HepG2 (cell line): Measurements from ENCODE around the gene QRICH2. TPM values are rescaled to one million over a fixed set of nuclear protein-coding genes. Genes with fewer than 3 reads are reported as not detected.
A peak's percentile ranks its signal among the peaks of the same experiment; 100 is the strongest.

Experiments used
- E2F5 ChIP-seq: sonication (generic); formaldehyde crosslinking; conservative IDR thresholded peaks from 2 replicates; pipeline ENCODE4 v1.4.0; 2020; ENCODE audit warnings: missing genetic modification reagents
- FLYWCH1 ChIP-seq: sonication (generic); formaldehyde crosslinking; IDR thresholded peaks from 2 replicates; pipeline ENCODE4 v1.8.1; 2023; ENCODE audit warnings: mild to moderate bottlenecking, missing genetic modification reagents
- FOXK1 ChIP-seq: sonication (generic); formaldehyde crosslinking; IDR thresholded peaks from 2 replicates; pipeline ENCODE4 v1.4.0; 2020; ENCODE audit warnings: low read depth, missing genetic modification reagents, borderline replicate concordance
- GATAD1 ChIP-seq: IDR thresholded peaks from 2 replicates; pipeline ENCODE4 v1.6.1; 2016; ENCODE audit warnings: missing genetic modification reagents, missing compliant biosample characterization
- KLF12 ChIP-seq: sonication (generic); formaldehyde crosslinking; IDR thresholded peaks from 2 replicates; pipeline ENCODE4 v1.4.0; 2020; ENCODE audit warnings: missing genetic modification reagents, borderline replicate concordance
- MAFK ChIP-seq, 2 experiments: IDR thresholded peaks in 1 of 2; conservative IDR thresholded peaks in 1 of 2; 2 replicates each; pipeline ENCODE4 v1.6.1; 2011; ENCODE audit warnings: improper control_type of control experiment in 2 of 2, low read length in 2 of 2
- MBD4 ChIP-seq: IDR thresholded peaks from 2 replicates; pipeline ENCODE4 v1.6.1; 2012; ENCODE audit warnings: low read length, inconsistent platforms, borderline replicate concordance
- POGZ ChIP-seq: sonication (generic); formaldehyde crosslinking; IDR thresholded peaks from 2 replicates; pipeline ENCODE4 v1.4.0; 2020; ENCODE audit warnings: mild to moderate bottlenecking, missing genetic modification reagents
- SMC3 ChIP-seq: IDR thresholded peaks from 2 replicates; pipeline ENCODE4 v1.6.1; 2011; ENCODE audit warnings: low read length, improper control_type of control experiment
- TCF7L2 ChIP-seq: IDR thresholded peaks from 2 replicates; pipeline ENCODE4 v1.6.1; 2011; ENCODE audit warnings: mild to moderate bottlenecking, low read depth, low read length, moderate library complexity
- ZNF34 ChIP-seq: sonication (generic); formaldehyde crosslinking; IDR thresholded peaks from 2 replicates; pipeline ENCODE4 v1.4.0; 2020; ENCODE audit warnings: mild to moderate bottlenecking, missing genetic modification reagents, borderline replicate concordance
- ZNF44 ChIP-seq: sonication (generic); formaldehyde crosslinking; IDR thresholded peaks from 2 replicates; pipeline ENCODE4 v1.5.1; 2020; ENCODE audit warnings: mild to moderate bottlenecking, missing genetic modification reagents
- ZNF441 ChIP-seq: sonication (generic); formaldehyde crosslinking; IDR thresholded peaks from 2 replicates; pipeline ENCODE4 v1.7.0; 2021; ENCODE audit warnings: missing genetic modification reagents, borderline replicate concordance
- ZNF451 ChIP-seq: sonication (generic); formaldehyde crosslinking; IDR thresholded peaks from 2 replicates; pipeline ENCODE4 v1.5.0; 2020; ENCODE audit warnings: mild to moderate bottlenecking, missing genetic modification reagents
- ZNF670 ChIP-seq: sonication (generic); formaldehyde crosslinking; IDR thresholded peaks from 2 replicates; pipeline ENCODE4 v1.8.0; 2022; ENCODE audit warnings: mild to moderate bottlenecking, missing genetic modification reagents, borderline replicate concordance
- ZNF782 ChIP-seq: sonication (generic); formaldehyde crosslinking; IDR thresholded peaks from 2 replicates; pipeline ENCODE4 v1.4.0; 2020; ENCODE audit warnings: missing genetic modification reagents, mild to moderate bottlenecking, borderline replicate concordance
- ZNF790 ChIP-seq: sonication (generic); formaldehyde crosslinking; IDR thresholded peaks from 2 replicates; pipeline ENCODE4 v1.8.0; 2022; ENCODE audit warnings: missing genetic modification reagents, mild to moderate bottlenecking, borderline replicate concordance
- ZSCAN25 ChIP-seq: sonication (generic); formaldehyde crosslinking; IDR thresholded peaks from 2 replicates; pipeline ENCODE4 v1.8.0; 2022; ENCODE audit warnings: mild to moderate bottlenecking, missing genetic modification reagents
- polyA plus RNA-seq, 8 experiments: library from polyadenylated mRNA; depleted of rRNA in 3 of 8; stranded (reverse) in 7 of 8; unstranded in 1 of 8; fragments of >200 nt; fragmentation: Illumina TruSeq in 4 of 8; extraction: Trizol in 4 of 8; gene quantifications; 2 replicates each; pipeline versions ENCODE4 v1.2.1 to v1.2.3, GENCODE V29; 2011 to 2016; ENCODE audit warnings: low read depth in 4 of 8, missing spikeins in 1 of 8, mixed read lengths in 1 of 8; ENCODE audit not compliant: insufficient read depth in 1 of 8
- total RNA-seq, 5 experiments: library from RNA; depleted of rRNA; stranded (reverse); fragments of >200 nt; fragmentation: Illumina TruSeq; extraction: Trizol; gene quantifications; 2 replicates each; pipeline ENCODE4 v1.2.3, GENCODE V29; 2016; ENCODE audit warnings: low read depth in 1 of 5
- TF ChIP-seq, protein P1 (sequence below): sonication (generic); formaldehyde crosslinking; conservative IDR thresholded peaks from 2 replicates; pipeline ENCODE4 v1.4.0; 2020; ENCODE audit warnings: mild to moderate bottlenecking, missing genetic modification reagents, moderate library complexity
- TF ChIP-seq, protein P2 (sequence below): sonication (generic); formaldehyde crosslinking; IDR thresholded peaks from 2 replicates; pipeline ENCODE4 v1.5.0; 2020; ENCODE audit warnings: mild to moderate bottlenecking, missing genetic modification reagents
- TF ChIP-seq, protein P3 (sequence below): sonication (generic); formaldehyde crosslinking; IDR thresholded peaks from 2 replicates; pipeline ENCODE4 v1.4.0; 2020; ENCODE audit warnings: missing genetic modification reagents, mild to moderate bottlenecking, borderline replicate concordance

The QRICH2 gene
- total and polyA plus RNA-seq, 2 of the 13 experiments (the other 11 are each of a cell fraction or from before 2014, with no cell fraction given): 3.7 to 5.7 TPM

DNA sequence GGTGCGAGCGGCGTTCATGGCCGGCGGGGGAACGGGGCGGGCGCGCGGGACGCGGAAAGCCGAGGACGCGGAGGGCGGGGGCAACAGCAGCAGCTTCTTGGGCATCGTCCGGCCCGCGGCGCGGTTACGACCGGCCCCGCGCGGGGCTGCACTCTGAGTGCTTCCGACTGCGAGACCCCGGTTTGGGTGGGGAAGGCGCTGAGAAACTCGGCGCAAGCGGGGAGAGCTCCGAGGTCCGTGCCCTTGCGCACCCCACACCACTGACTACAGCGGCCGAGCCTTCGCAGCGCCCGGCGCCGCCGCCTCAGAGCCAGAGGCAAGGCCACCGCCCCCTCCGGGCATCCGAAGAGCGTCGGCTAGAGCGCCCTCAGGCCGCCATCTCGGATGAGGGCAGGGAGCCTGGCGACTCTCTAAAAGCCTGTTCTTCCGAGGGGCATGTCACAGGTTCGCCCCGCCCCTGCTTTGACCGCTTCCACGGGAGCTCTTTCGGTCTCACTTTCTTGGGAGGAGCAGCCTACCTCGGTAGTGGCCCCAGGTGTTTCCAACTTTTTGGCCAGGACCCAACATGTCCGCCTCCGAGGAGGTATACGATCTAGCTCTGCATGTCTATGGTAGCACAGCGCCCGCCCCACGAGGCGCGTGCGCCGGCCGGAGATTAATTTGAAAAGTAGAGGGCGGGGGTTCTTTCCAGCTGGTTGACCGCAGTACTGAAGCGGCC lies 45.7 kb upstream of the QRICH2 start, which contains the start of gene PRPSAP1 (continued):
- TF ChIP-seq, protein P1, sequence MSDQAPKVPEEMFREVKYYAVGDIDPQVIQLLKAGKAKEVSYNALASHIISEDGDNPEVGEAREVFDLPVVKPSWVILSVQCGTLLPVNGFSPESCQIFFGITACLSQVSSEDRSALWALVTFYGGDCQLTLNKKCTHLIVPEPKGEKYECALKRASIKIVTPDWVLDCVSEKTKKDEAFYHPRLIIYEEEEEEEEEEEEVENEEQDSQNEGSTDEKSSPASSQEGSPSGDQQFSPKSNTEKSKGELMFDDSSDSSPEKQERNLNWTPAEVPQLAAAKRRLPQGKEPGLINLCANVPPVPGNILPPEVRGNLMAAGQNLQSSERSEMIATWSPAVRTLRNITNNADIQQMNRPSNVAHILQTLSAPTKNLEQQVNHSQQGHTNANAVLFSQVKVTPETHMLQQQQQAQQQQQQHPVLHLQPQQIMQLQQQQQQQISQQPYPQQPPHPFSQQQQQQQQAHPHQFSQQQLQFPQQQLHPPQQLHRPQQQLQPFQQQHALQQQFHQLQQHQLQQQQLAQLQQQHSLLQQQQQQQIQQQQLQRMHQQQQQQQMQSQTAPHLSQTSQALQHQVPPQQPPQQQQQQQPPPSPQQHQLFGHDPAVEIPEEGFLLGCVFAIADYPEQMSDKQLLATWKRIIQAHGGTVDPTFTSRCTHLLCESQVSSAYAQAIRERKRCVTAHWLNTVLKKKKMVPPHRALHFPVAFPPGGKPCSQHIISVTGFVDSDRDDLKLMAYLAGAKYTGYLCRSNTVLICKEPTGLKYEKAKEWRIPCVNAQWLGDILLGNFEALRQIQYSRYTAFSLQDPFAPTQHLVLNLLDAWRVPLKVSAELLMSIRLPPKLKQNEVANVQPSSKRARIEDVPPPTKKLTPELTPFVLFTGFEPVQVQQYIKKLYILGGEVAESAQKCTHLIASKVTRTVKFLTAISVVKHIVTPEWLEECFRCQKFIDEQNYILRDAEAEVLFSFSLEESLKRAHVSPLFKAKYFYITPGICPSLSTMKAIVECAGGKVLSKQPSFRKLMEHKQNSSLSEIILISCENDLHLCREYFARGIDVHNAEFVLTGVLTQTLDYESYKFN (CRISPR knock-in tag): peak; percentile 78
- peak; percentile 35; the same call in 1 of the 2 replicates for TF ChIP-seq ZNF451 (CRISPR knock-in tag)
- TF ChIP-seq SMC3: no peak
- peak; percentile 98 for TF ChIP-seq KLF12 (CRISPR knock-in tag)
- peak; percentile 80 for TF ChIP-seq ZNF790
- peak; percentile 92; the same call in 1 of the 2 replicates for TF ChIP-seq FOXK1 (CRISPR knock-in tag)
- no peak for TF ChIP-seq TCF7L2
- no peak; the same call in 1 of the 2 replicates for TF ChIP-seq ZNF670 (CRISPR knock-in tag)
- TF ChIP-seq FLYWCH1 (CRISPR knock-in tag): no peak
- TF ChIP-seq ZNF441: peak; percentile 48; the same call in 1 of the 2 replicates
- TF ChIP-seq, protein P2, sequence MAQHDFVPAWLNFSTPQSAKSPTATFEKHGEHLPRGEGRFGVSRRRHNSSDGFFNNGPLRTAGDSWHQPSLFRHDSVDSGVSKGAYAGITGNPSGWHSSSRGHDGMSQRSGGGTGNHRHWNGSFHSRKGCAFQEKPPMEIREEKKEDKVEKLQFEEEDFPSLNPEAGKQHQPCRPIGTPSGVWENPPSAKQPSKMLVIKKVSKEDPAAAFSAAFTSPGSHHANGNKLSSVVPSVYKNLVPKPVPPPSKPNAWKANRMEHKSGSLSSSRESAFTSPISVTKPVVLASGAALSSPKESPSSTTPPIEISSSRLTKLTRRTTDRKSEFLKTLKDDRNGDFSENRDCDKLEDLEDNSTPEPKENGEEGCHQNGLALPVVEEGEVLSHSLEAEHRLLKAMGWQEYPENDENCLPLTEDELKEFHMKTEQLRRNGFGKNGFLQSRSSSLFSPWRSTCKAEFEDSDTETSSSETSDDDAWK (CRISPR knock-in tag): no peak
- peak; percentile 79 for TF ChIP-seq ZSCAN25
- TF ChIP-seq MAFK (conservative IDR thresholded peaks at IDR 0.05 in 1 of 2, IDR thresholded peaks at IDR 0.05 in 1 of 2; ENCODE audit: low read length in 2 of 2): no peak
- TF ChIP-seq, protein P3, sequence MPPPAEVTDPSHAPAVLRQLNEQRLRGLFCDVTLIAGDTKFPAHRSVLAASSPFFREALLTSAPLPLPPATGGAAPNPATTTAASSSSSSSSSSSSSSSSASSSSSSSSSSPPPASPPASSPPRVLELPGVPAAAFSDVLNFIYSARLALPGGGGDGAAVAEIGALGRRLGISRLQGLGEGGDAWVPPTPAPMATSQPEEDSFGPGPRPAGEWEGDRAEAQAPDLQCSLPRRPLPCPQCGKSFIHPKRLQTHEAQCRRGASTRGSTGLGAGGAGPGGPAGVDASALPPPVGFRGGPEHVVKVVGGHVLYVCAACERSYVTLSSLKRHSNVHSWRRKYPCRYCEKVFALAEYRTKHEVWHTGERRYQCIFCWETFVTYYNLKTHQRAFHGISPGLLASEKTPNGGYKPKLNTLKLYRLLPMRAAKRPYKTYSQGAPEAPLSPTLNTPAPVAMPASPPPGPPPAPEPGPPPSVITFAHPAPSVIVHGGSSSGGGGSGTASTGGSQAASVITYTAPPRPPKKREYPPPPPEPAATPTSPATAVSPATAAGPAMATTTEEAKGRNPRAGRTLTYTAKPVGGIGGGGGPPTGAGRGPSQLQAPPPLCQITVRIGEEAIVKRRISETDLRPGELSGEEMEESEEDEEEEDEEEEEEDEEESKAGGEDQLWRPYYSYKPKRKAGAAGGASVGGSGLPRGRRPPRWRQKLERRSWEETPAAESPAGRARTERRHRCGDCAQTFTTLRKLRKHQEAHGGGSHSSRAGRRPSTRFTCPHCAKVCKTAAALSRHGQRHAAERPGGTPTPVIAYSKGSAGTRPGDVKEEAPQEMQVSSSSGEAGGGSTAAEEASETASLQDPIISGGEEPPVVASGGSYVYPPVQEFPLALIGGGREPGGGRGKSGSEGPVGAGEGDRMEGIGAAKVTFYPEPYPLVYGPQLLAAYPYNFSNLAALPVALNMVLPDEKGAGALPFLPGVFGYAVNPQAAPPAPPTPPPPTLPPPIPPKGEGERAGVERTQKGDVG (CRISPR knock-in tag): peak; percentile 98
- TF ChIP-seq ZNF44 (CRISPR knock-in tag): peak; percentile 94
- peak; percentile 83 for TF ChIP-seq POGZ (CRISPR knock-in tag)
- TF ChIP-seq E2F5 (CRISPR knock-in tag): peak; percentile 73; the same call in 1 of the 2 replicates
- TF ChIP-seq GATAD1: peak; percentile 88
- peak; percentile 72 for TF ChIP-seq ZNF782 (CRISPR knock-in tag)
- TF ChIP-seq ZNF34 (CRISPR knock-in tag): peak; percentile 99
- TF ChIP-seq MBD4: no peak
